HFF-Myc (cell line): ENCODE measurements around the gene PTPMT1.

Source experiments
- DNase-seq: peaks from one replicate; pipeline ENCODE4 v3.0.0-alpha.2; 2011; ENCODE audit warnings: low read depth; ENCODE audit errors: extremely low read depth
- H3K4me3 ChIP-seq: replicated peaks from 2 replicates; pipeline ENCODE4 v1.5.1; 2011; ENCODE audit warnings: low read depth, mild to moderate bottlenecking, control low read depth, low read length
- TF ChIP-seq, protein P1 (sequence below): IDR thresholded peaks from 2 replicates; pipeline ENCODE4 v1.5.1; 2012; ENCODE audit warnings: mild to moderate bottlenecking, low read depth, low read length, control low read depth; ENCODE audit errors: missing control alignments

PTPMT1 gene

DNA sequence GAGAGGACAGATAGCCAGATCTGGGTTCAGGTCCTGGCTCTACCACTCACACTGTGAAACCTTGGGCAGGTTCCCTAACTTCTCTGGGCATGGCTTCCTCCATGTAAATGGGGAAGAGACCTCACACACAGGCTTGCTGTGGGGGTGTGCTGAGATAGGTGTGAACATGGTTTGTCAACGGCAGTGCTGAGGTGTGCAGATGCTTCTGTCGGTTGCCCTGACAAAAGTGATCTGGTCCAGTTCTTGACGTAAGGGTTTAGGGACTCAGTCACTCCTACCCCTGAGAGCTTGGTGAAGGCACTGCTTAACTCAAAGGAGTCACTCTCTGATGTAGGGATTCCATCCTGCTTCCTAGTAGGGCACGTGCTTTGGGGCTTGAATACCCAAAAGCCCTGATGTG lies 26.9 kb downstream of the PTPMT1 start:
- TF ChIP-seq, protein P1, sequence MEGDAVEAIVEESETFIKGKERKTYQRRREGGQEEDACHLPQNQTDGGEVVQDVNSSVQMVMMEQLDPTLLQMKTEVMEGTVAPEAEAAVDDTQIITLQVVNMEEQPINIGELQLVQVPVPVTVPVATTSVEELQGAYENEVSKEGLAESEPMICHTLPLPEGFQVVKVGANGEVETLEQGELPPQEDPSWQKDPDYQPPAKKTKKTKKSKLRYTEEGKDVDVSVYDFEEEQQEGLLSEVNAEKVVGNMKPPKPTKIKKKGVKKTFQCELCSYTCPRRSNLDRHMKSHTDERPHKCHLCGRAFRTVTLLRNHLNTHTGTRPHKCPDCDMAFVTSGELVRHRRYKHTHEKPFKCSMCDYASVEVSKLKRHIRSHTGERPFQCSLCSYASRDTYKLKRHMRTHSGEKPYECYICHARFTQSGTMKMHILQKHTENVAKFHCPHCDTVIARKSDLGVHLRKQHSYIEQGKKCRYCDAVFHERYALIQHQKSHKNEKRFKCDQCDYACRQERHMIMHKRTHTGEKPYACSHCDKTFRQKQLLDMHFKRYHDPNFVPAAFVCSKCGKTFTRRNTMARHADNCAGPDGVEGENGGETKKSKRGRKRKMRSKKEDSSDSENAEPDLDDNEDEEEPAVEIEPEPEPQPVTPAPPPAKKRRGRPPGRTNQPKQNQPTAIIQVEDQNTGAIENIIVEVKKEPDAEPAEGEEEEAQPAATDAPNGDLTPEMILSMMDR = no peak
- H3K4me3 ChIP-seq = no peak overlapping the region
- no peak for DNase-seq

DNA sequence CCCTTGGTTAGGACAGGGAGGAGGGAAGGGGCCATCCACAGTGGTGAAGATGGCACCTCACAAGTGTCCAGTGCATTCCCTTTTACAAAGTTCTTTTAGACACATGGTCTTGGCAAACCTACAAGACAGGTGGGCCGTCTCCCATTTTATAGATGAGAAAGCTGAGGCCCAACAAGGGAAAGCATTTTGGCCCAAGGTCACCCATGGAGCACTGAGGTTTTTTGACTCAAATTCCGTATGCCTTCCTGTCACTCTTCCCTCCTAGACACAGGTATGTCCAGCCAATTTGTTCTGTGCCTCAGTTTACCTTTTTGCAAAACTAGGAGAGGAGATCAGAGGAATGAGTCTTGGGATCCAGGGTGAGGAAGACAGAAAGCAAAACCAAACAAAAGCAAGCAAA lies 27.6 kb downstream of the PTPMT1 start:
- DNase-seq = no peak
- H3K4me3 ChIP-seq = no peak overlapping the region
- TF ChIP-seq, protein P1 = no peak

GRCh38 chr11:47593492-47593933 lies 28.1 kb downstream of the PTPMT1 start:
- no peak for DNase-seq
- H3K4me3 ChIP-seq = peak overlapping the region; percentile 13; the same call in 1 of the 2 replicates
- TF ChIP-seq, protein P1 = no peak

- H3K4me3 ChIP-seq = peak within 1 kb of the TSS; percentile 13; the same call in 1 of the 2 replicates
- DNase-seq = no peak
- TF ChIP-seq, protein P1 = no peak
Measured at GRCh38 chr11:47593934-47594855, 28.8 kb downstream of the PTPMT1 start, which contains the start of gene C1QTNF4. Gene C1QTNF4, minus strand, starts transcription at chr11:47594411. Its CDS starts 3,601 bp downstream, at chr11:47590810.

DNA sequence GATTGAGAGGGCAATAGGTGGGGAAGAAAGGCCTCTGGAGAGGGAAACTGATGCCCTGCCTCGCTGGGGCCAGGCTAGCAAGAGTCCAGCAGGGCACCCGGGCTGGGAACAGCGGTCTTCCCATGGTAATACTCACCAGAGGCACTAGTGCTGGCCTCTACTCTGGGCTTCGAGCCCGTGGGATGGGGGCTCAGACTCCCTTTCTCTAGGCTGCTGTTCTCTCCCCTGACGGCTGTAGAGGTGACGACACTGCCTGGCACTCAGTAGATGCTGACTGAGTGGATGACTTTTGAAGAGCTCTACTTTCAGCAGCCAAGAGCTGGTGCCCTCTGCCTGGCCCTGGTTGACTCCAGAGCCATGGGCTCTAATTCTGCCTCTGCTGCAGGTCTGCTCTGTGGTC lies 29.6 kb downstream of the PTPMT1 start:
- no peak overlapping the region for H3K4me3 ChIP-seq
- no peak for DNase-seq
- TF ChIP-seq, protein P1 = no peak

GRCh38 chr11:47595967-47596366 lies 30.6 kb downstream of the PTPMT1 start:
- no peak for DNase-seq
- no peak overlapping the region for H3K4me3 ChIP-seq
- TF ChIP-seq, protein P1 = no peak
